Measurements from ENCODE around the gene PLAU.
"Not testable (repeated sequence)": the region's sequence is repeated elsewhere in the genome, so short reads cannot be mapped to it uniquely, and the experiment has no call there.

PLAU gene

GRCh38 chr10:73876971-73877370 is 34.0 kb upstream of the PLAU start:
- DNase-seq (ENCODE audit: low read depth in 2 of 2): no peak

- DNase-seq (ENCODE audit: low read depth in 2 of 2): no peak
Observed at GRCh38 chr10:73877533-73878160, 33.3 kb upstream of the PLAU start.

- DNase-seq (ENCODE audit: low read depth in 2 of 2): no peak
Observed at GRCh38 chr10:73878365-73878764, 32.6 kb upstream of the PLAU start.

GRCh38 chr10:73879296-73880173 is 31.4 kb upstream of the PLAU start:
- DNase-seq (ENCODE audit: low read depth in 2 of 2): peak; percentile 80 to 87

GRCh38 chr10:73881221-73881919 is 29.6 kb upstream of the PLAU start:
- no peak for DNase-seq (ENCODE audit: low read depth in 2 of 2)

- DNase-seq (ENCODE audit: low read depth in 2 of 2): no peak
Observed at GRCh38 chr10:73884017-73884416, 26.9 kb upstream of the PLAU start.

- peak; percentile 25 to 49 for DNase-seq (ENCODE audit: low read depth in 2 of 2)
Observed at GRCh38 chr10:73886085-73886529, 24.8 kb upstream of the PLAU start.

- no peak for DNase-seq (ENCODE audit: low read depth in 2 of 2)
Observed at GRCh38 chr10:73886661-73887293, 24.2 kb upstream of the PLAU start.

- DNase-seq (ENCODE audit: low read depth in 2 of 2): no peak
Observed at GRCh38 chr10:73887294-73888039, 23.5 kb upstream of the PLAU start.

GRCh38 chr10:73888514-73888913 is 22.4 kb upstream of the PLAU start:
- no peak for DNase-seq (ENCODE audit: low read depth in 2 of 2)

GRCh38 chr10:73889014-73889413 is 21.9 kb upstream of the PLAU start:
- no peak for DNase-seq (ENCODE audit: low read depth in 2 of 2)

- DNase-seq (ENCODE audit: low read depth in 2 of 2): not testable (repeated sequence)
Observed at GRCh38 chr10:73889416-73889815, 21.5 kb upstream of the PLAU start.

GRCh38 chr10:73890261-73890660 is 20.7 kb upstream of the PLAU start:
- DNase-seq (ENCODE audit: low read depth in 2 of 2): no peak

- not testable (repeated sequence) for DNase-seq (ENCODE audit: low read depth in 2 of 2)
Observed at GRCh38 chr10:73890830-73891229, 20.1 kb upstream of the PLAU start.

- no peak for DNase-seq (ENCODE audit: low read depth in 2 of 2)
Observed at GRCh38 chr10:73891540-73891939, 19.4 kb upstream of the PLAU start.

- no peak for DNase-seq (ENCODE audit: low read depth in 2 of 2)
Observed at GRCh38 chr10:73892310-73893030, 18.5 kb upstream of the PLAU start.

- no peak for DNase-seq (ENCODE audit: low read depth in 2 of 2)
Observed at GRCh38 chr10:73893426-73893825, 17.5 kb upstream of the PLAU start.

- no peak for DNase-seq (ENCODE audit: low read depth in 2 of 2)
Observed at GRCh38 chr10:73894245-73894971, 16.5 kb upstream of the PLAU start.

- DNase-seq (ENCODE audit: low read depth in 2 of 2): not testable (repeated sequence)
Observed at GRCh38 chr10:73895381-73895780, 15.6 kb upstream of the PLAU start.

GRCh38 chr10:73897693-73898092 is 13.2 kb upstream of the PLAU start:
- no peak for DNase-seq (ENCODE audit: low read depth in 2 of 2)

Measured in stimulated activated CD8-positive, alpha-beta memory T cell treated with anti-CD3 and anti-CD28 coated beads, Interleukin-2, amount 100 ng/mL, for 1 hour (primary cell).